Astrocyte (in vitro differentiated cells and primary cell): ENCODE results near the gene CRADD.

Source experiments
- CTCF ChIP-seq: IDR thresholded peaks from 2 replicates; pipeline ENCODE4 v1.5.1; 2011; ENCODE audit warnings: low read depth, mild to moderate bottlenecking, inconsistent platforms, low read length, moderate library complexity; ENCODE audit not compliant: insufficient read depth
- EZH2 ChIP-seq: IDR thresholded peaks from 2 replicates; pipeline ENCODE4 v1.6.1; 2012; ENCODE audit warnings: mild to moderate bottlenecking, low read length, inconsistent platforms; ENCODE audit not compliant: insufficient read depth

DNA sequence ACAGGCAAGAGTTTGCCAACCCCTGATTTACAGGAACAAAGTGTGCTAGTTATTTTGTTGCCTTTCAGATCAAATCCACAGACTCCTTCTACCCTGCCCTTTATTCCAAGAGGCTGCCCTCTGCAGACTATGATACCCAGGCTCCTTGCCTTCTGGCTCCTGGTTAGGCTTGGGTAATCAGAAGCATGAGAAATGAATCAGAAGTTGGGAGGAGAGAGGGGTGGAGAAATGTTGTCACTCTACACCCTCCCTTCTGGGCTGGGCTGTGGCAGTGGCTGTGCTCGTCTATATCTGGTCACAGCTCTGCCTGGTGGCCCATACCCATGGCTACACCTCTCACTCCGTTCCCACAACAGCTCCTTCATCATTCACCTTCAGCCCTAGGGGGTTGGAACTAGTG lies 266.6 kb downstream of the CRADD start:
- TF ChIP-seq CTCF (no peak), EZH2 (no peak)
